ENCODE measurements around the gene EEA1. TPM values are rescaled to one million over a fixed set of nuclear protein-coding genes. Genes with fewer than 3 reads are reported as not detected.

Gene EEA1
- total and polyA plus RNA-seq, 2 donors (not counting 1 experiment from before 2014, with no cell fraction given) = 25.6 to 46.4 TPM

DNA sequence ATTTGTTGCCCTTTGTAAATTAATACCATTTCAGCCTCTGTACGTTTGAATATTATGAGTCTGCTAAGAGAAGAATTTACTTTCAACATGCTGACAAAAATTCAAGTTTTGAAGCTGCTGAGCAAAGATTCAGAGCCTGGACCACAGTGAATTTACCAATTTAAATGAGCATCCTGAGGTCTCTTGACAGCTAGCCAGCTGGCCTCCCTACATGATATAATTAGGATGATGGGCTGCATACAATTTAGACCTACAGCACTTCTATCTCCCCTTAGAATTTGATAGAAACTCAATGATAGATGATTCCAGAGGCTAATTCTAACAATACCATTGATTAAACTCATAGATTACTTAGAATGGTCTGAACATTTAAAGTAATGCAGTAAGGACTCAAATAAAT is 10.0 kb upstream of the EEA1 start:
- TF ChIP-seq CTCF (conservative IDR thresholded peaks at IDR 0.05 in 1 of 2, IDR thresholded peaks at IDR 0.05 in 1 of 2; ENCODE audit: low read depth in 1 of 2, low read length in 2 of 2) (no peak), EZH2 (IDR thresholded peaks at IDR 0.05; ENCODE audit: low read length, missing control alignments) (no peak)
- H3K9ac ChIP-seq (ENCODE audit: insufficient read depth, low read length) = no peak overlapping the region
- H3K4me1 ChIP-seq (ENCODE audit: control insufficient read depth, extremely low read depth, insufficient read depth, low read length) = peaks cover 8% of the 10 kb centered on the region
- no peaks in the 10 kb centered on the region for H3K27me3 ChIP-seq (ENCODE audit: control insufficient read depth, insufficient read depth, low read length)
- no peak overlapping the region for H3K4me2 ChIP-seq (ENCODE audit: extremely low read depth, insufficient read depth, low read length)
- H2AFZ ChIP-seq (ENCODE audit: low read length) = no peak overlapping the region
- no peak overlapping the region for H3K4me3 ChIP-seq (replicated peaks in 1 of 4; ENCODE audit: control extremely low read depth in 1 of 4, insufficient read depth in 1 of 4, low read depth in 3 of 4, low read length in 4 of 4)
- no peak for DNase-seq (ENCODE audit: low read depth in 2 of 2)
- no peaks in the 10 kb centered on the region for H4K20me1 ChIP-seq (ENCODE audit: control insufficient read depth, extremely low read depth, insufficient read depth, low read length)
- H3K9me3 ChIP-seq (ENCODE audit: control insufficient read depth, insufficient read depth, low read depth, low read length) = no peaks in the 10 kb centered on the region
- H3K27ac ChIP-seq (ENCODE audit: insufficient read depth, low read length) = no peak overlapping the region
- H3K36me3 ChIP-seq (ENCODE audit: control insufficient read depth, insufficient read depth, low read length) = no peaks in the 10 kb centered on the region
- no peaks in the 10 kb centered on the region for H3K79me2 ChIP-seq (ENCODE audit: control insufficient read depth, insufficient read depth, low read length)

- no peak overlapping the region for H3K4me3 ChIP-seq (replicated peaks in 1 of 4; ENCODE audit: control extremely low read depth in 1 of 4, insufficient read depth in 1 of 4, low read depth in 3 of 4, low read length in 4 of 4)
- no peak for DNase-seq (ENCODE audit: low read depth in 2 of 2)
- TF ChIP-seq CTCF (conservative IDR thresholded peaks at IDR 0.05 in 1 of 2, IDR thresholded peaks at IDR 0.05 in 1 of 2; ENCODE audit: low read depth in 1 of 2, low read length in 2 of 2) = no peak
- TF ChIP-seq EZH2 (IDR thresholded peaks at IDR 0.05; ENCODE audit: low read length, missing control alignments) = no peak
- no peaks in the 10 kb centered on the region for H3K79me2 ChIP-seq (ENCODE audit: control insufficient read depth, insufficient read depth, low read length)
- no peak overlapping the region for H2AFZ ChIP-seq (ENCODE audit: low read length)
- H3K27ac ChIP-seq (ENCODE audit: insufficient read depth, low read length) = no peak overlapping the region
- no peaks in the 10 kb centered on the region for H3K9me3 ChIP-seq (ENCODE audit: control insufficient read depth, insufficient read depth, low read depth, low read length)
- no peaks in the 10 kb centered on the region for H4K20me1 ChIP-seq (ENCODE audit: control insufficient read depth, extremely low read depth, insufficient read depth, low read length)
- no peak overlapping the region for H3K9ac ChIP-seq (ENCODE audit: insufficient read depth, low read length)
- H3K4me1 ChIP-seq (ENCODE audit: control insufficient read depth, extremely low read depth, insufficient read depth, low read length) = peaks cover 8% of the 10 kb centered on the region
- H3K27me3 ChIP-seq (ENCODE audit: control insufficient read depth, insufficient read depth, low read length) = no peaks in the 10 kb centered on the region
- no peak overlapping the region for H3K4me2 ChIP-seq (ENCODE audit: extremely low read depth, insufficient read depth, low read length)
- no peaks in the 10 kb centered on the region for H3K36me3 ChIP-seq (ENCODE audit: control insufficient read depth, insufficient read depth, low read length)
Observed at GRCh38 chr12:92938638-92939037, 9.5 kb upstream of the EEA1 start.

GRCh38 chr12:92938018-92938417 is 8.9 kb upstream of the EEA1 start:
- DNase-seq (ENCODE audit: low read depth in 2 of 2) = peak in 1 of 2 donors; percentile 11
- Histone ChIP-seq H4K20me1 (ENCODE audit: control insufficient read depth, extremely low read depth, insufficient read depth, low read length) (no peaks in the 10 kb centered on the region), H3K9me3 (ENCODE audit: control insufficient read depth, insufficient read depth, low read depth, low read length) (no peaks in the 10 kb centered on the region), H3K79me2 (ENCODE audit: control insufficient read depth, insufficient read depth, low read length) (no peaks in the 10 kb centered on the region), H3K36me3 (ENCODE audit: control insufficient read depth, insufficient read depth, low read length) (no peaks in the 10 kb centered on the region), H3K4me3 (replicated peaks in 1 of 4; ENCODE audit: control extremely low read depth in 1 of 4, insufficient read depth in 1 of 4, low read depth in 3 of 4, low read length in 4 of 4) (no peak overlapping the region), H2AFZ (ENCODE audit: low read length) (no peak overlapping the region), H3K4me1 (ENCODE audit: control insufficient read depth, extremely low read depth, insufficient read depth, low read length) (peaks cover 3% of the 10 kb centered on the region), H3K27ac (ENCODE audit: insufficient read depth, low read length) (no peak overlapping the region), H3K9ac (ENCODE audit: insufficient read depth, low read length) (no peak overlapping the region), H3K27me3 (ENCODE audit: control insufficient read depth, insufficient read depth, low read length) (no peaks in the 10 kb centered on the region), H3K4me2 (ENCODE audit: extremely low read depth, insufficient read depth, low read length) (no peak overlapping the region)
- TF ChIP-seq EZH2 (IDR thresholded peaks at IDR 0.05; ENCODE audit: low read length, missing control alignments) (no peak), CTCF (conservative IDR thresholded peaks at IDR 0.05 in 1 of 2, IDR thresholded peaks at IDR 0.05 in 1 of 2; ENCODE audit: low read depth in 1 of 2, low read length in 2 of 2) (no peak)
